ENCODE results near the gene C2orf80.

DNA sequence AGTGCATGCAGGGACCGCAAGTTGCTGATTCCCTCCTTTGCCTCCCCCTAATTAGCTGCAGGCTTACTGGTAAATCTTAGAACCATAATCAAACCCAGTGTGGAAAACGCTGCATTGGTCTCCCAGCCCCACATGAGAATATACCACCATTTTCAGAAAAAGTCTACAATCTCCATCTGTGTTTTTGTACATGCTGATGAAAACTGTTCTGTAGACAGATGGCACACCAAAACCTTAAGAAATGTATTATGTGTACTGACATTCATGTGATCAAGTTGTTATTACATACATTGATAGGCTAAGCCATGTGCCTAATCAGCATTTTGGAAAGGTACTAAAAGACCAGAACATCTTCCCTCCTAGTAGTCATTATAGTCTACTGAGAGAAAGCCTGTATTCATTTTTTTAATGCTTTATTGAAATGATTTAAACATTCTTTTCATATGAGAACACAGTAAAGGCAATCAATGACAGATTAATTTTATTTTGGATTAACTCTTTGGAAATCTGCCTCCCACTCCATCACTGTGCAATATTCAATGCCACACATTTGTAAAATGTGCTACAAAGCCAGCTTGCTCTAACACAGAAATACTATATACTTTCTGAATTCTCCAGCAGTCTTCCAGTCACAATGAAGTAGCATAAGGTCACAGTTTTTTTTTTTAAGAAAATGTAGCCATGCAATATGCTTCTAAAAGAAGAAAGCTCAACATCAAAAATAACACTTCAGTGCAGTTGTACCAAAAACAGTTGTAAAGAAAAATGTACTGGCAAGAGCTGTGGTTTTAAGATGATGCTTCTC, 24.7 kb downstream of the C2orf80 start:
- TF ChIP-seq EZH2phosphoT487 (IDR thresholded peaks at IDR 0.05; ENCODE audit: borderline replicate concordance, low read depth) (no peak), MXI1 (IDR thresholded peaks at IDR 0.05; ENCODE audit: low read depth, low read length) (no peak), TCF12 (IDR thresholded peaks at IDR 0.05) (no peak), USF1 (IDR thresholded peaks at IDR 0.05; ENCODE audit: borderline replicate concordance, low read depth) (no peak)
- TF ChIP-seq, protein P1, sequence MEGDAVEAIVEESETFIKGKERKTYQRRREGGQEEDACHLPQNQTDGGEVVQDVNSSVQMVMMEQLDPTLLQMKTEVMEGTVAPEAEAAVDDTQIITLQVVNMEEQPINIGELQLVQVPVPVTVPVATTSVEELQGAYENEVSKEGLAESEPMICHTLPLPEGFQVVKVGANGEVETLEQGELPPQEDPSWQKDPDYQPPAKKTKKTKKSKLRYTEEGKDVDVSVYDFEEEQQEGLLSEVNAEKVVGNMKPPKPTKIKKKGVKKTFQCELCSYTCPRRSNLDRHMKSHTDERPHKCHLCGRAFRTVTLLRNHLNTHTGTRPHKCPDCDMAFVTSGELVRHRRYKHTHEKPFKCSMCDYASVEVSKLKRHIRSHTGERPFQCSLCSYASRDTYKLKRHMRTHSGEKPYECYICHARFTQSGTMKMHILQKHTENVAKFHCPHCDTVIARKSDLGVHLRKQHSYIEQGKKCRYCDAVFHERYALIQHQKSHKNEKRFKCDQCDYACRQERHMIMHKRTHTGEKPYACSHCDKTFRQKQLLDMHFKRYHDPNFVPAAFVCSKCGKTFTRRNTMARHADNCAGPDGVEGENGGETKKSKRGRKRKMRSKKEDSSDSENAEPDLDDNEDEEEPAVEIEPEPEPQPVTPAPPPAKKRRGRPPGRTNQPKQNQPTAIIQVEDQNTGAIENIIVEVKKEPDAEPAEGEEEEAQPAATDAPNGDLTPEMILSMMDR (IDR thresholded peaks at IDR 0.05), result no peak
- TF ChIP-seq, protein P2, sequence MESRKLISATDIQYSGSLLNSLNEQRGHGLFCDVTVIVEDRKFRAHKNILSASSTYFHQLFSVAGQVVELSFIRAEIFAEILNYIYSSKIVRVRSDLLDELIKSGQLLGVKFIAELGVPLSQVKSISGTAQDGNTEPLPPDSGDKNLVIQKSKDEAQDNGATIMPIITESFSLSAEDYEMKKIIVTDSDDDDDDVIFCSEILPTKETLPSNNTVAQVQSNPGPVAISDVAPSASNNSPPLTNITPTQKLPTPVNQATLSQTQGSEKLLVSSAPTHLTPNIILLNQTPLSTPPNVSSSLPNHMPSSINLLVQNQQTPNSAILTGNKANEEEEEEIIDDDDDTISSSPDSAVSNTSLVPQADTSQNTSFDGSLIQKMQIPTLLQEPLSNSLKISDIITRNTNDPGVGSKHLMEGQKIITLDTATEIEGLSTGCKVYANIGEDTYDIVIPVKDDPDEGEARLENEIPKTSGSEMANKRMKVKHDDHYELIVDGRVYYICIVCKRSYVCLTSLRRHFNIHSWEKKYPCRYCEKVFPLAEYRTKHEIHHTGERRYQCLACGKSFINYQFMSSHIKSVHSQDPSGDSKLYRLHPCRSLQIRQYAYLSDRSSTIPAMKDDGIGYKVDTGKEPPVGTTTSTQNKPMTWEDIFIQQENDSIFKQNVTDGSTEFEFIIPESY (IDR thresholded peaks at IDR 0.05; ENCODE audit: borderline replicate concordance, low read depth), result no peak
- TF ChIP-seq, protein P3, sequence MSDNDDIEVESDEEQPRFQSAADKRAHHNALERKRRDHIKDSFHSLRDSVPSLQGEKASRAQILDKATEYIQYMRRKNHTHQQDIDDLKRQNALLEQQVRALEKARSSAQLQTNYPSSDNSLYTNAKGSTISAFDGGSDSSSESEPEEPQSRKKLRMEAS (IDR thresholded peaks at IDR 0.05; ENCODE audit: low read depth), result no peak
- TF ChIP-seq, protein P4, sequence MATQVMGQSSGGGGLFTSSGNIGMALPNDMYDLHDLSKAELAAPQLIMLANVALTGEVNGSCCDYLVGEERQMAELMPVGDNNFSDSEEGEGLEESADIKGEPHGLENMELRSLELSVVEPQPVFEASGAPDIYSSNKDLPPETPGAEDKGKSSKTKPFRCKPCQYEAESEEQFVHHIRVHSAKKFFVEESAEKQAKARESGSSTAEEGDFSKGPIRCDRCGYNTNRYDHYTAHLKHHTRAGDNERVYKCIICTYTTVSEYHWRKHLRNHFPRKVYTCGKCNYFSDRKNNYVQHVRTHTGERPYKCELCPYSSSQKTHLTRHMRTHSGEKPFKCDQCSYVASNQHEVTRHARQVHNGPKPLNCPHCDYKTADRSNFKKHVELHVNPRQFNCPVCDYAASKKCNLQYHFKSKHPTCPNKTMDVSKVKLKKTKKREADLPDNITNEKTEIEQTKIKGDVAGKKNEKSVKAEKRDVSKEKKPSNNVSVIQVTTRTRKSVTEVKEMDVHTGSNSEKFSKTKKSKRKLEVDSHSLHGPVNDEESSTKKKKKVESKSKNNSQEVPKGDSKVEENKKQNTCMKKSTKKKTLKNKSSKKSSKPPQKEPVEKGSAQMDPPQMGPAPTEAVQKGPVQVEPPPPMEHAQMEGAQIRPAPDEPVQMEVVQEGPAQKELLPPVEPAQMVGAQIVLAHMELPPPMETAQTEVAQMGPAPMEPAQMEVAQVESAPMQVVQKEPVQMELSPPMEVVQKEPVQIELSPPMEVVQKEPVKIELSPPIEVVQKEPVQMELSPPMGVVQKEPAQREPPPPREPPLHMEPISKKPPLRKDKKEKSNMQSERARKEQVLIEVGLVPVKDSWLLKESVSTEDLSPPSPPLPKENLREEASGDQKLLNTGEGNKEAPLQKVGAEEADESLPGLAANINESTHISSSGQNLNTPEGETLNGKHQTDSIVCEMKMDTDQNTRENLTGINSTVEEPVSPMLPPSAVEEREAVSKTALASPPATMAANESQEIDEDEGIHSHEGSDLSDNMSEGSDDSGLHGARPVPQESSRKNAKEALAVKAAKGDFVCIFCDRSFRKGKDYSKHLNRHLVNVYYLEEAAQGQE (IDR thresholded peaks at IDR 0.05; ENCODE audit: low read depth, low read length), result no peak
